ENCODE measurements around the gene NRAP. TPM values are rescaled to one million over a fixed set of nuclear protein-coding genes. Genes with fewer than 3 reads are reported as not detected.

The NRAP gene
- total RNA-seq, 4 donors from 2014 or later, result not detected

DNA sequence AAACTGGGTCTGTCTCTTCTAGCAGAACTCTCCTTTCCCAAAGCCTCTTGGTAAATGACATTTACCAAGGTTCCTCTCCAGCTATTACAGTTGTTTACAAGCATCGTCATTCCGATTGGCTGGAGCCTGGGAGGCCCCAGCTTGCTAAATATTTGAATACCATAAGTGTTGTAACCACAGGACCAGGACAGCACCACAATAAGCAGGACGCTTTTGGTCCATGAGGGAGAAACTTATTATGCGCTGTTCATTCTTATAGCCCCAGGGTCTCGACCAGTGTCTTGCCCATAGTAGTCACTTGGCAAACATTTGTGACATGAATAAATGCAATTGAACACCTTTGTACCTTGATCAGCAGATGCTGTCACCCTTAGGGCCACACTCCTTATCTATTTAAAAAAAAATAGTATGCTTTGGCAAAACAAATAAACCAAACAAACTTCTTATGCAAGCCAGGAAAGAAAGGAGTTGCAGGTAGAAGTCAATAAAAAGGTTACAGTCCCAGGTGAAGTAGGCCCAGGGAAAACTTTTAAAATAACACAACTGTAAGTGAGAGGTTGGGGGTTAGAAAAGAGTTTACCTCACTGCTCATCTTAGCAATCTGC lies 32.8 kb downstream of the NRAP start:
- intact Hi-C loops (cut with DNase I), result no loop called here
- no peaks in the 10 kb centered on the region for H3K27me3 ChIP-seq
- no peak overlapping the region for H3K4me3 ChIP-seq (replicated peaks in 1 of 3)
- no peak overlapping the region for H3K27ac ChIP-seq
- DNase-seq, result no peak
- 88 to 94% methylated on average over 5 of the region's 5 CpGs for WGBS, 2 donors
- TF ChIP-seq, protein P1, sequence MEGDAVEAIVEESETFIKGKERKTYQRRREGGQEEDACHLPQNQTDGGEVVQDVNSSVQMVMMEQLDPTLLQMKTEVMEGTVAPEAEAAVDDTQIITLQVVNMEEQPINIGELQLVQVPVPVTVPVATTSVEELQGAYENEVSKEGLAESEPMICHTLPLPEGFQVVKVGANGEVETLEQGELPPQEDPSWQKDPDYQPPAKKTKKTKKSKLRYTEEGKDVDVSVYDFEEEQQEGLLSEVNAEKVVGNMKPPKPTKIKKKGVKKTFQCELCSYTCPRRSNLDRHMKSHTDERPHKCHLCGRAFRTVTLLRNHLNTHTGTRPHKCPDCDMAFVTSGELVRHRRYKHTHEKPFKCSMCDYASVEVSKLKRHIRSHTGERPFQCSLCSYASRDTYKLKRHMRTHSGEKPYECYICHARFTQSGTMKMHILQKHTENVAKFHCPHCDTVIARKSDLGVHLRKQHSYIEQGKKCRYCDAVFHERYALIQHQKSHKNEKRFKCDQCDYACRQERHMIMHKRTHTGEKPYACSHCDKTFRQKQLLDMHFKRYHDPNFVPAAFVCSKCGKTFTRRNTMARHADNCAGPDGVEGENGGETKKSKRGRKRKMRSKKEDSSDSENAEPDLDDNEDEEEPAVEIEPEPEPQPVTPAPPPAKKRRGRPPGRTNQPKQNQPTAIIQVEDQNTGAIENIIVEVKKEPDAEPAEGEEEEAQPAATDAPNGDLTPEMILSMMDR (IDR thresholded peaks at IDR 0.05), result no peak
- TF ChIP-seq POLR2A (IDR thresholded peaks at IDR 0.05), result no peak
- H3K4me1 ChIP-seq, result peaks cover 6 to 8% of the 10 kb centered on the region in 2 donors
- H3K9me3 ChIP-seq, result no peaks in the 10 kb centered on the region
- no peaks in the 10 kb centered on the region for H3K36me3 ChIP-seq

DNA sequence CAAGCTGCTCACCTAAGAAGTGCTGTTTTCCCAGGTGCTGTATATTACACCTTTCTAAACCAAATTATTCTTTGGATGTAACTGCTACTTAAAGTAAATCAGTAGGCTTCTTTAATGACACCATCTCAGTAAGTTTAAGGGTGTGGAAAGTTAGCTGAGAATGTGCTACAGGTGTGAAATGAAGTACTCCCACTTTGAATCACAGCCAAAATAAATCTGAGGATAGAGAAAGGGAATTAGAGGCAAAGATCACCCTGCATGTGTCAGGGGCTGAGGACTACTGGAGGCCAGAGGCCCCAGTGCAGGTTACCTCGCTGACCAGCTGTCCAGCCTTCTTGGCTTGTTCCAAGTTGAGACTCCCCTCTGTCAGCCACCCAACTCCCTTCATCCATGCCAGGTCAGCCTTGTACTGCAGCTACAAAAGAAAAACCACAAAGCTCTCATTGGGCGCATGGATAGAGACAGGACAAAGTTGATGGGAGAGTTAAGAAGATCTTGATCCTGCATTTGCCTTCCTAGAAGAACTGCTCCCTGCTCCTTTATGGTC lies 35.2 kb downstream of the NRAP start:
- WGBS, 2 donors, result 92 to 98% methylated on average over 2 of the region's 2 CpGs
- no peak for TF ChIP-seq POLR2A (IDR thresholded peaks at IDR 0.05)
- TF ChIP-seq, protein P1 (IDR thresholded peaks at IDR 0.05), result no peak
- intact Hi-C loops (cut with DNase I), result no loop called here

DNA sequence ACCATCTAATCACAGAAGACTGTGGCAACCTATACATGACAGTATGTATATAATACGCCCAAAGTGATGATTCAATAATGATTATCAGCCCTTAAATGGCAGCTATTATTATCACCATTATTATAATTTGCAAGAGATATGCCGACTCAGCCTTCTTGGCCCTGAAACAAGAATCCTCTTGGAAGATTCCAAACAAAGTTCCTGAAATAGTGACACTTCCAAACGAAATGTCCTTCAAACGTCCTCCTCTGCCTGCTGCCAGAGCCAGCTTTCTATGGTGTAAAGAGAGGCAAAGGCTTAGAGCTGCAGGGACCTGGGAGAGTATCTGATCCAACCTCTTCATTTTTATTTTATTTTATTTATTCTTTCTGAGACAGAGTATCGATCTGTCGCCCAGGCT lies 36.0 kb downstream of the NRAP start:
- Histone ChIP-seq H3K27ac (no peak overlapping the region), H3K4me3 (replicated peaks in 1 of 3) (no peak overlapping the region), H3K27me3 (no peaks in the 10 kb centered on the region), H3K9me3 (no peaks in the 10 kb centered on the region), H3K36me3 (no peaks in the 10 kb centered on the region), H3K4me1 (peaks cover 6 to 8% of the 10 kb centered on the region in 2 donors)
- WGBS, 2 donors, result 72 to 73% methylated on average over 6 of the region's 6 CpGs
- TF ChIP-seq POLR2A (IDR thresholded peaks at IDR 0.05), result no peak
- TF ChIP-seq, protein P1 (IDR thresholded peaks at IDR 0.05), result no peak
- DNase-seq, result no peak
- intact Hi-C loops (cut with DNase I), result no loop called here

More for the DNA sequence above, 35.2 kb downstream of the NRAP start:
- Histone ChIP-seq H3K4me3 (replicated peaks in 1 of 3) (no peak overlapping the region), H3K4me1 (peaks cover 6 to 8% of the 10 kb centered on the region in 2 donors), H3K36me3 (no peaks in the 10 kb centered on the region), H3K27ac (no peak overlapping the region), H3K27me3 (no peaks in the 10 kb centered on the region), H3K9me3 (no peaks in the 10 kb centered on the region)
- DNase-seq, result no peak

DNA sequence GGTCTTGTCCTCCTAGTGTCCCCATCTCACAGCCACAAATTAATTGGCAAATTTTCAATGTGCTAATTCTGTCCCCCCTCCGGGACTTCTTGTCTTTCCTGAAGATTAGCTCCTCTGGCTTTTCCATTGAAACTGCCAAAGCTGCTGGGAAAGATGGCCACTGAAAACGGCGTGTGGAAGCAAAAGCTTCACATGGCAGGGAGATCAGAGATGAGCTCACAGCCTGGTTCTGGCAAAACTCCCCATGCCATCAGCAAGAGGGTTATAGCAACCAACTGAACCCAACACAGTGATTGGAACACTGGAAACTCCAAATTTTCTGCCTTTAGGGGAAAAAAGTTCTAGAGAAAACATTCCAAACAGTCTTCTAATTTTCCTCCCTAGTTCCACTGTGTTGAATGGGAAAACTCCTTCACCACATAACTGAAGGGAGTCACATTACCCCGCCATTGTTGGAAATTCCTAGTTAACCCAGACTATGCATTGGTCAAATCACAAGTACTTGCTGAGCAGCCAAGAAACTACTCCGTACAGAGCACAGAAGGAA lies 37.0 kb downstream of the NRAP start:
- H3K27ac ChIP-seq, result no peak overlapping the region
- peaks cover 4 to 6% of the 10 kb centered on the region in 2 donors for H3K4me1 ChIP-seq
- intact Hi-C loops (cut with DNase I), result no loop called here
- H3K4me3 ChIP-seq (replicated peaks in 1 of 3), result no peak overlapping the region
- 61 to 69% methylated on average over 5 of the region's 5 CpGs for WGBS, 2 donors
- no peaks in the 10 kb centered on the region for H3K9me3 ChIP-seq
- no peaks in the 10 kb centered on the region for H3K27me3 ChIP-seq
- no peak for TF ChIP-seq POLR2A (IDR thresholded peaks at IDR 0.05)
- DNase-seq, result no peak
- no peaks in the 10 kb centered on the region for H3K36me3 ChIP-seq

DNA sequence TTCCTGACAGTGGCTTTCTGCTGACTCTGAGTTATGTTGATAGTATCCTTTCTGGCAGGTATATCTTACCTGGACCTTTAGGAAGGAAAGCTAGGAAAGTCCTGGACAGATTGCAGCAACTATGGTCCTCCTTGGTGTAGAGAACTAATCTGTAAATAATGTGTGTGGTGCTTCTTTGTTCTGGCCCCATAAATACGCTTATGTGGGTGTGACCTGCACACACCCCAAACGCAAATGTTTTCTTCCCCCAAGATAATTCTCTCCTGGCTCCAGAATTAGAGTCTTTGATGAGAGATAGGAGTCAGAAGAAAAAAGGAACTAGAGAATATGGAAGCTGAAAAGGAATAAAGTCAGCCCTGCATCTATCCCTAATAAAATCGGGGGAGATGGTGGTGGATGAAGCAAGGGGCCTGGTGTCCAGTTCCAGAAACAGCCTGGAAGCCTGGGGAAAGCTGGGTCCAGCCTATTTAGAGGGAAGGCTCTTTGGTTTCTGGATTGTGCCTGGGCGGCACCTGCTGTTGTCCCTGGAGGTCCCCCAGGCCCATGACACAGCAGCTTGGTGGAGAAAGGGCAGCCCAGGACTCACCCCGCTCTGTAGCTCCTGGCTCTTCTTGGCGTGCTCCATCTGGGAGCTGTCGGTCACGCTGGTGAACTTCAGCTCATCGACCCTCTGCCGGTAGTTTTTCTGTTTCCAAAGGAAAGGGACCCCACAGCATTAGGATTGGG lies 38.2 kb downstream of the NRAP start:
- Histone ChIP-seq H3K27me3 (no peaks in the 10 kb centered on the region), H3K36me3 (no peaks in the 10 kb centered on the region), H3K9me3 (no peaks in the 10 kb centered on the region), H3K4me1 (peaks cover 0 to 6% of the 10 kb centered on the region in 2 donors), H3K4me3 (replicated peaks in 1 of 3) (no peak overlapping the region), H3K27ac (no peak overlapping the region)
- TF ChIP-seq POLR2A (IDR thresholded peaks at IDR 0.05), result no peak
- TF ChIP-seq, protein P1 (IDR thresholded peaks at IDR 0.05), result no peak
- 90 to 93% methylated on average over 10 of the region's 10 CpGs for WGBS, 2 donors
- intact Hi-C loops (cut with DNase I), result no loop called here
- DNase-seq, result no peak

All from thyroid gland (tissue), 4 donors.